GM12878 (cell line): Measurements from ENCODE around the gene MUSK. TPM values are rescaled to one million over a fixed set of nuclear protein-coding genes. Genes with fewer than 3 reads are reported as not detected.

Source experiments
- ATAC-seq: fragments of 200-7000 bp; cut with Tn5 transposase; 3 replicates; pipeline ENCODE4 v1.9.1; 2020; ENCODE audit warnings: mild to moderate bottlenecking, moderate library complexity
- BruUV-seq: library from RNA; stranded (reverse); fragments of 400-500 nt; replicated peaks from 2 replicates; lab custom pipeline; 2021; lab: Mats Ljungman, UMichigan
- CTCF ChIA-PET: fragments of 300-600 bp; sonication (Branson Sonifier 250); formaldehyde crosslinking; extraction: SDS; loops from one replicate; lab custom pipeline; 2021; ENCODE audit warnings: inconsistent platforms; lab: Yijun Ruan, JAX
- POLR2A ChIA-PET: fragments of 350-600 bp; formaldehyde crosslinking; extraction: SDS; loops from one replicate; lab custom pipeline; 2021; ENCODE audit warnings: inconsistent platforms; lab: Charles Lee
- RAD21 ChIA-PET: fragments of 300-600 bp; sonication (Branson Sonifier 250); formaldehyde crosslinking; loops from one replicate; lab custom pipeline; 2023; ENCODE audit warnings: antibody characterized with exemption; ENCODE audit not compliant: unreplicated experiment; lab: Charles Lee
- SMC1A ChIA-PET: fragments of 300-600 bp; sonication (Branson Sonifier 250); formaldehyde crosslinking; loops from one replicate; lab custom pipeline; 2023; ENCODE audit not compliant: unreplicated experiment, uncharacterized antibody; lab: Charles Lee
- DNase-seq: peaks from one replicate; pipeline ENCODE4 v3.0.0-alpha.2; 2011; ENCODE audit warnings: low read depth, low spot score
- FAIRE-seq: peaks from 3 replicates; lab custom pipeline; 2011; peaks lifted over from hg19 to GRCh38; lab: Jason Lieb, UNC
- H2AFZ ChIP-seq: 2 replicates; pipeline ENCODE4 v1.6.0; 2011; ENCODE audit warnings: low read depth, low read length, control low read depth; ENCODE audit not compliant: control insufficient read depth
- H3K27ac ChIP-seq: 2 replicates; pipeline ENCODE4 v1.5.1; 2011; ENCODE audit warnings: control low read depth; ENCODE audit not compliant: control insufficient read depth, insufficient read depth
- H3K27me3 ChIP-seq, 2 experiments: replicated peaks in 1 of 2; 2 replicates each; pipeline versions ENCODE4 v1.6.0 to v1.6.1; 2011; ENCODE audit warnings: low read length in 1 of 2; ENCODE audit not compliant: control insufficient read depth in 2 of 2, insufficient read depth in 2 of 2
- H3K36me3 ChIP-seq, 2 experiments: 2 replicates each; pipeline ENCODE4 v1.5.1; 2011; ENCODE audit warnings: low read length in 1 of 2; ENCODE audit not compliant: control insufficient read depth in 2 of 2, insufficient read depth in 2 of 2
- H3K4me1 ChIP-seq: 2 replicates; pipeline ENCODE4 v1.6.1; 2011; ENCODE audit warnings: mild to moderate bottlenecking, low read length, moderate library complexity, mixed read lengths; ENCODE audit not compliant: control insufficient read depth, insufficient read depth
- H3K4me2 ChIP-seq: 2 replicates; pipeline ENCODE4 v1.6.0; 2011; ENCODE audit warnings: control low read depth; ENCODE audit not compliant: control insufficient read depth, insufficient read depth
- H3K4me3 ChIP-seq: fragments of 200-600 bp; sonication (generic); 2 replicates; pipeline ENCODE4 v1.5.1; 2016
- H3K79me2 ChIP-seq: 2 replicates; pipeline ENCODE4 v1.6.0; 2011; ENCODE audit warnings: low read length; ENCODE audit not compliant: control insufficient read depth, insufficient read depth
- H3K9ac ChIP-seq: 2 replicates; pipeline ENCODE4 v1.8.0; 2011; ENCODE audit warnings: low read length, control low read depth, mixed read lengths; ENCODE audit not compliant: control insufficient read depth, insufficient read depth
- H3K9me3 ChIP-seq: replicated peaks from 3 replicates; pipeline ENCODE4 v1.5.1; 2011; ENCODE audit warnings: mild to moderate bottlenecking, low read length; ENCODE audit not compliant: control insufficient read depth, insufficient read depth
- H4K20me1 ChIP-seq: 2 replicates; pipeline ENCODE4 v1.6.0; 2011; ENCODE audit not compliant: control insufficient read depth, insufficient read depth
- BACH1 ChIP-seq: fragments of 450-650 bp; IDR thresholded peaks from 2 replicates; pipeline ENCODE4 v1.6.1; 2017; ENCODE audit warnings: mild to moderate bottlenecking, borderline replicate concordance
- ELK1 ChIP-seq: IDR thresholded peaks from 2 replicates; pipeline ENCODE4 v1.6.1; 2012; ENCODE audit warnings: low read depth, low read length, improper control_type of control experiment
- MEF2A ChIP-seq: IDR thresholded peaks from 2 replicates; pipeline ENCODE4 v1.6.1; 2011; ENCODE audit warnings: low read depth, mild to moderate bottlenecking, low read length, moderate library complexity; ENCODE audit not compliant: insufficient read depth
- RCOR1 ChIP-seq: conservative IDR thresholded peaks from 2 replicates; pipeline ENCODE4 v1.6.1; 2012; ENCODE audit warnings: low read depth, low read length, improper control_type of control experiment
- SMAD1 ChIP-seq: fragments of 450-650 bp; IDR thresholded peaks from 2 replicates; pipeline ENCODE4 v1.6.1; 2018; ENCODE audit warnings: mild to moderate bottlenecking, low read depth; ENCODE audit not compliant: partially characterized antibody
- TCF3 ChIP-seq: IDR thresholded peaks from 2 replicates; pipeline ENCODE4 v1.6.1; 2012; ENCODE audit warnings: low read depth, mild to moderate bottlenecking, low read length, borderline replicate concordance; ENCODE audit not compliant: insufficient read depth
- WRNIP1 ChIP-seq: IDR thresholded peaks from 2 replicates; pipeline ENCODE4 v1.6.1; 2011; ENCODE audit warnings: low read depth, low read length, improper control_type of control experiment, borderline replicate concordance
- ZNF207 ChIP-seq: fragments of 450-650 bp; IDR thresholded peaks from 2 replicates; pipeline ENCODE4 v1.6.1; 2014; ENCODE audit warnings: antibody characterized with exemption, mild to moderate bottlenecking, borderline replicate concordance
- WGBS: methylation state at CpG from one replicate; pipeline ENCODE4 v1.1.6; 2016; ENCODE audit warnings: low lambda C conversion rate; ENCODE audit not compliant: insufficient replicate concordance, insufficient coverage; ENCODE audit errors: missing lambda C conversion rate; 5-methylcytosine and 5-hydroxymethylcytosine counted together
- in situ Hi-C: fragments of 300-500 bp; cut with MboI; formaldehyde crosslinking; loops from 9 replicates; pipeline ENCODE4 v1.14.3; 2018; ENCODE audit warnings: mixed read lengths
- intact Hi-C: fragments of 100-400 bp; cut with micrococcal nuclease; formaldehyde crosslinking; loops from one replicate; pipeline ENCODE4 v1.14.2; 2022; ENCODE audit not compliant: unreplicated experiment
- polyA plus RNA-seq, 11 experiments: library from polyadenylated mRNA; depleted of rRNA in 4 of 11; unstranded in 6 of 11; stranded (reverse) in 5 of 11; fragments of >200 nt; fragmentation: Nextera tagmentation in 4 of 11; fragmentation: Illumina TruSeq in 1 of 11; extraction: Ambion mirVana in 4 of 11; extraction: Trizol in 1 of 11; gene quantifications; 1 replicate in 1 of 11; 2 replicates in 10 of 11; pipeline versions ENCODE4 v1.2.1 to v1.2.3, GENCODE V29; 2011 to 2016; ENCODE audit warnings: inconsistent platforms in 2 of 11, missing spikeins in 2 of 11, low read depth in 1 of 11
- total RNA-seq, 4 experiments: library from RNA; depleted of rRNA in 3 of 4; stranded (reverse); fragments of >200 nt in 3 of 4; fragmentation: Illumina TruSeq in 1 of 4; extraction: Trizol in 1 of 4; gene quantifications; 2 replicates each; pipeline versions ENCODE4 v1.2.1 to v1.2.3, GENCODE V29; 2013 to 2021

The MUSK gene
- total and polyA plus RNA-seq, 10 of the 15 experiments (the other 5 are each of a cell fraction or from before 2014, with no cell fraction given): 0.04 to 0.19 (median 0.10) TPM; not detected in 5

- no peak for TF ChIP-seq TCF3
- TF ChIP-seq ELK1: no peak
- no peak for TF ChIP-seq SMAD1
- no peak for TF ChIP-seq RCOR1
- TF ChIP-seq MEF2A: no peak
- TF ChIP-seq BACH1: no peak
- TF ChIP-seq ZNF207: no peak
- no peak for TF ChIP-seq WRNIP1
- no peak overlapping the region for H3K27ac ChIP-seq
- 41% methylated on average over 1 of the region's 1 CpG for WGBS
- ATAC-seq: no peak
- no peaks in the 10 kb centered on the region for H4K20me1 ChIP-seq
- no TSS peak for BruUV-seq
- intact Hi-C loops (no loop called here), in situ Hi-C loops (no loop called here)
- no peaks in the 10 kb centered on the region; the same call in 2 of the 3 replicates for H3K9me3 ChIP-seq
- no peaks in the 10 kb centered on the region for H3K27me3 ChIP-seq
- ChIA-PET POLR2A (no interaction called here), RAD21 (no interaction called here), SMC1A (interaction anchor here (1.1 kb wide), 1 partner anchor 158 kb away, joined by 4 read pairs; no protein-coding TSS in a partner anchor), CTCF (interaction anchor here (2.7 kb wide), 1 partner anchor 17 kb away, joined by 8 read pairs; no protein-coding TSS in a partner anchor)
- no peaks in the 10 kb centered on the region for H3K4me1 ChIP-seq
- no peak overlapping the region for H3K9ac ChIP-seq
- no peaks in the 10 kb centered on the region for H3K36me3 ChIP-seq
- no peak overlapping the region for H3K4me3 ChIP-seq
- no peaks in the 10 kb centered on the region for H3K79me2 ChIP-seq
- no peak for FAIRE-seq
- H3K4me2 ChIP-seq: no peak overlapping the region
- no peak for DNase-seq
- no peak overlapping the region for H2AFZ ChIP-seq
Measured at GRCh38 chr9:110784309-110784708, 115.7 kb downstream of the MUSK start.
